ENCODE data around the gene PPP1R36. TPM values are rescaled to one million over a fixed set of nuclear protein-coding genes. Genes with fewer than 3 reads are reported as not detected.
"Not testable (repeated sequence)": the region's sequence is repeated elsewhere in the genome, so short reads cannot be mapped to it uniquely, and the experiment has no call there.

PPP1R36 gene
- total RNA-seq, 1 experiment from 2014 or later, result not detected

- Histone ChIP-seq H3K27me3 (ENCODE audit: insufficient read depth, low read depth) (no peaks in the 10 kb centered on the region), H3K4me3 (no peak overlapping the region), H3K27ac (no peak overlapping the region), H4K20me1 (ENCODE audit: insufficient read depth) (no peaks in the 10 kb centered on the region), H3K4me2 (no peak overlapping the region), H3K4me1 (replicated peaks; ENCODE audit: insufficient read depth) (peaks cover 25% of the 10 kb centered on the region), H3K9me2 (ENCODE audit: insufficient read depth) (no peaks in the 10 kb centered on the region; the same call in 1 of the 2 replicates), H2AFZ (no peak overlapping the region), H3K36me3 (ENCODE audit: low read depth) (no peaks in the 10 kb centered on the region), H3K79me2 (ENCODE audit: low read depth) (no peaks in the 10 kb centered on the region), H3F3A (ENCODE audit: insufficient read depth, low read depth) (no peaks in the 10 kb centered on the region; the same call in 1 of the 2 replicates), H3K9me3 (ENCODE audit: insufficient read depth, low read depth) (no peaks in the 10 kb centered on the region)
- TF ChIP-seq CTCF (conservative IDR thresholded peaks at IDR 0.05) (no peak), EZH2 (IDR thresholded peaks at IDR 0.05; ENCODE audit: low read depth) (no peak)
- intact Hi-C loops (cut with micrococcal nuclease; ENCODE audit: unreplicated experiment), result no loop called here
- POLR2A ChIA-PET (ENCODE audit: unreplicated experiment), result interaction anchor here (0.5 to 0.6 kb wide), 2 partner anchors 41 to 1305 kb away, joined by 3 to 5 read pairs; no protein-coding TSS in a partner anchor
- CTCF ChIA-PET, result no interaction called here
- no TSS peak for BruUV-seq (replicated peaks)
- no peak for DNase-seq
Measured at GRCh38 chr14:64612971-64613666, 63.4 kb downstream of the PPP1R36 start.

GRCh38 chr14:64614166-64614565 is 64.4 kb downstream of the PPP1R36 start:
- no peaks in the 10 kb centered on the region for H3K79me2 ChIP-seq (ENCODE audit: low read depth)
- H2AFZ ChIP-seq, result no peak overlapping the region
- TF ChIP-seq EZH2 (IDR thresholded peaks at IDR 0.05; ENCODE audit: low read depth) (no peak), CTCF (conservative IDR thresholded peaks at IDR 0.05) (no peak)
- H3K27me3 ChIP-seq (ENCODE audit: insufficient read depth, low read depth), result no peaks in the 10 kb centered on the region
- H3K36me3 ChIP-seq (ENCODE audit: low read depth), result no peaks in the 10 kb centered on the region
- DNase-seq, result no peak
- H3K4me2 ChIP-seq, result no peak overlapping the region
- BruUV-seq (replicated peaks), result no TSS peak
- no peaks in the 10 kb centered on the region; the same call in 1 of the 2 replicates for H3K9me2 ChIP-seq (ENCODE audit: insufficient read depth)
- no peaks in the 10 kb centered on the region; the same call in 1 of the 2 replicates for H3F3A ChIP-seq (ENCODE audit: insufficient read depth, low read depth)
- POLR2A ChIA-PET (ENCODE audit: unreplicated experiment), result interaction anchor here (0.6 kb wide), 1 partner anchor 41 kb away, joined by 4 read pairs; no protein-coding TSS in a partner anchor
- H3K4me3 ChIP-seq, result no peak overlapping the region
- H4K20me1 ChIP-seq (ENCODE audit: insufficient read depth), result no peaks in the 10 kb centered on the region
- no peaks in the 10 kb centered on the region for H3K9me3 ChIP-seq (ENCODE audit: insufficient read depth, low read depth)
- H3K27ac ChIP-seq, result no peak overlapping the region
- intact Hi-C loops (cut with micrococcal nuclease; ENCODE audit: unreplicated experiment), result no loop called here
- peaks cover 25% of the 10 kb centered on the region for H3K4me1 ChIP-seq (replicated peaks; ENCODE audit: insufficient read depth)
- CTCF ChIA-PET, result interaction anchor here (1.0 kb wide), 1 partner anchor 22 kb away, joined by 3 read pairs; no protein-coding TSS in a partner anchor

- H3K27ac ChIP-seq, result no peak overlapping the region
- no peak for DNase-seq
- H3F3A ChIP-seq (ENCODE audit: insufficient read depth, low read depth), result no peaks in the 10 kb centered on the region; the same call in 1 of the 2 replicates
- H3K27me3 ChIP-seq (ENCODE audit: insufficient read depth, low read depth), result no peaks in the 10 kb centered on the region
- no peaks in the 10 kb centered on the region for H3K9me3 ChIP-seq (ENCODE audit: insufficient read depth, low read depth)
- no TSS peak for BruUV-seq (replicated peaks)
- no peaks in the 10 kb centered on the region for H3K36me3 ChIP-seq (ENCODE audit: low read depth)
- intact Hi-C loops (cut with micrococcal nuclease; ENCODE audit: unreplicated experiment), result no loop called here
- H3K9me2 ChIP-seq (ENCODE audit: insufficient read depth), result no peaks in the 10 kb centered on the region; the same call in 1 of the 2 replicates
- peaks cover 25% of the 10 kb centered on the region for H3K4me1 ChIP-seq (replicated peaks; ENCODE audit: insufficient read depth)
- H3K79me2 ChIP-seq (ENCODE audit: low read depth), result no peaks in the 10 kb centered on the region
- no peak overlapping the region for H2AFZ ChIP-seq
- CTCF ChIA-PET, result interaction anchor here (1.0 kb wide), 1 partner anchor 21 kb away, joined by 3 read pairs; no protein-coding TSS in a partner anchor
- TF ChIP-seq CTCF (conservative IDR thresholded peaks at IDR 0.05), result no peak
- TF ChIP-seq EZH2 (IDR thresholded peaks at IDR 0.05; ENCODE audit: low read depth), result no peak
- peak overlapping the region; percentile 54 for H3K4me2 ChIP-seq
- no peaks in the 10 kb centered on the region for H4K20me1 ChIP-seq (ENCODE audit: insufficient read depth)
- no peak overlapping the region for H3K4me3 ChIP-seq
- POLR2A ChIA-PET (ENCODE audit: unreplicated experiment), result interaction anchor here (0.6 kb wide), 1 partner anchor 40 kb away, joined by 4 read pairs; no protein-coding TSS in a partner anchor
Measured at GRCh38 chr14:64614805-64615391, 65.1 kb downstream of the PPP1R36 start.

GRCh38 chr14:64617872-64618408 is 68.2 kb downstream of the PPP1R36 start:
- POLR2A ChIA-PET (ENCODE audit: unreplicated experiment); H3K36me3 ChIP-seq (ENCODE audit: low read depth); H4K20me1 ChIP-seq (ENCODE audit: insufficient read depth); DNase-seq; H3K4me3 ChIP-seq; H3K27ac ChIP-seq; H3K9me3 ChIP-seq (ENCODE audit: insufficient read depth, low read depth); BruUV-seq (replicated peaks); CTCF ChIA-PET; H3K9me2 ChIP-seq (ENCODE audit: insufficient read depth); H3K27me3 ChIP-seq (ENCODE audit: insufficient read depth, low read depth); H3K79me2 ChIP-seq (ENCODE audit: low read depth); intact Hi-C loops (cut with micrococcal nuclease; ENCODE audit: unreplicated experiment); H2AFZ ChIP-seq; H3K4me2 ChIP-seq: not testable (repeated sequence)
- Histone ChIP-seq H3K4me1 (replicated peaks; ENCODE audit: insufficient read depth) (peaks cover 14% of the 10 kb centered on the region), H3F3A (ENCODE audit: insufficient read depth, low read depth) (peaks cover 11% of the 10 kb centered on the region)

All from PC-9 (cell line).